KMS-11 (cell line): ENCODE measurements around the gene STX12.

ENCODE experiments used
- H2AFZ ChIP-seq: fragments of 200-600 bp; sonication (generic); 2 replicates; pipeline ENCODE4 v1.6.1; 2016; ENCODE audit warnings: antibody characterized with exemption, mixed run types, low read depth
- H3K27ac ChIP-seq: fragments of 200-600 bp; sonication (generic); 2 replicates; pipeline ENCODE4 v1.6.1; 2016; ENCODE audit warnings: mild to moderate bottlenecking, mixed run types
- H3K27me3 ChIP-seq: fragments of 200-600 bp; sonication (generic); 2 replicates; pipeline ENCODE4 v1.6.1; 2017; ENCODE audit warnings: mild to moderate bottlenecking, low read depth, mixed run types, moderate library complexity; ENCODE audit not compliant: insufficient read depth
- H3K36me3 ChIP-seq: fragments of 200-600 bp; sonication (generic); 2 replicates; pipeline ENCODE4 v1.6.1; 2017; ENCODE audit warnings: mild to moderate bottlenecking, mixed run types; ENCODE audit not compliant: insufficient read depth
- H3K4me1 ChIP-seq: fragments of 200-600 bp; sonication (generic); 2 replicates; pipeline ENCODE4 v1.6.1; 2016; ENCODE audit warnings: mild to moderate bottlenecking, low read depth, mixed run types; ENCODE audit not compliant: poor library complexity, severe bottlenecking
- H3K4me2 ChIP-seq: fragments of 200-600 bp; sonication (generic); 2 replicates; pipeline ENCODE4 v1.7.0; 2016; ENCODE audit warnings: mild to moderate bottlenecking, mixed run types
- H3K4me3 ChIP-seq: fragments of 200-600 bp; sonication (generic); IDR thresholded peaks from 2 replicates; pipeline ENCODE4 v1.6.1; 2017; ENCODE audit warnings: low read depth, low read length, mixed read lengths; ENCODE audit not compliant: insufficient read depth
- H3K79me2 ChIP-seq: fragments of 200-600 bp; sonication (generic); 2 replicates; pipeline ENCODE4 v1.6.1; 2016; ENCODE audit warnings: low read depth, mixed run types; ENCODE audit not compliant: insufficient read depth
- H3K9ac ChIP-seq: fragments of 200-600 bp; sonication (generic); 2 replicates; pipeline ENCODE4 v1.6.1; 2016; ENCODE audit warnings: mild to moderate bottlenecking, mixed run types
- H4K20me1 ChIP-seq: fragments of 200-600 bp; sonication (generic); 2 replicates; pipeline ENCODE4 v1.6.1; 2016; ENCODE audit warnings: mild to moderate bottlenecking, mixed run types; ENCODE audit not compliant: insufficient read depth
- CTCF ChIP-seq: fragments of 200-600 bp; sonication (generic); conservative IDR thresholded peaks from 2 replicates; pipeline ENCODE4 v1.6.1; 2017; ENCODE audit warnings: low read depth, mild to moderate bottlenecking, antibody characterized with exemption, low read length, moderate library complexity, mixed read lengths

Gene STX12

GRCh38 chr1:27872059-27872801 is 99.2 kb downstream of the STX12 start, which contains the start of gene THEMIS2:
Gene THEMIS2 (plus strand): TSS chr1:27872544. CDS start chr1:27872572, 28 bp downstream.
- no peaks in the 10 kb centered on the region for H3K27me3 ChIP-seq
- peak within 1 kb of the TSS; percentile 66 for H2AFZ ChIP-seq
- peaks cover 44% of the 10 kb centered on the region for H3K4me1 ChIP-seq
- H3K79me2 ChIP-seq = peaks cover 27% of the 10 kb centered on the region; the same call in 1 of the 2 replicates
- peak within 1 kb of the TSS; percentile 67 for H3K9ac ChIP-seq
- peak within 1 kb of the TSS; percentile 22 for H3K27ac ChIP-seq
- no peak for TF ChIP-seq CTCF
- H3K4me2 ChIP-seq = peak within 1 kb of the TSS; percentile 56
- no peaks in the 10 kb centered on the region for H3K36me3 ChIP-seq
- no peaks in the 10 kb centered on the region for H4K20me1 ChIP-seq
- H3K4me3 ChIP-seq = peak within 1 kb of the TSS; percentile 86

DNA sequence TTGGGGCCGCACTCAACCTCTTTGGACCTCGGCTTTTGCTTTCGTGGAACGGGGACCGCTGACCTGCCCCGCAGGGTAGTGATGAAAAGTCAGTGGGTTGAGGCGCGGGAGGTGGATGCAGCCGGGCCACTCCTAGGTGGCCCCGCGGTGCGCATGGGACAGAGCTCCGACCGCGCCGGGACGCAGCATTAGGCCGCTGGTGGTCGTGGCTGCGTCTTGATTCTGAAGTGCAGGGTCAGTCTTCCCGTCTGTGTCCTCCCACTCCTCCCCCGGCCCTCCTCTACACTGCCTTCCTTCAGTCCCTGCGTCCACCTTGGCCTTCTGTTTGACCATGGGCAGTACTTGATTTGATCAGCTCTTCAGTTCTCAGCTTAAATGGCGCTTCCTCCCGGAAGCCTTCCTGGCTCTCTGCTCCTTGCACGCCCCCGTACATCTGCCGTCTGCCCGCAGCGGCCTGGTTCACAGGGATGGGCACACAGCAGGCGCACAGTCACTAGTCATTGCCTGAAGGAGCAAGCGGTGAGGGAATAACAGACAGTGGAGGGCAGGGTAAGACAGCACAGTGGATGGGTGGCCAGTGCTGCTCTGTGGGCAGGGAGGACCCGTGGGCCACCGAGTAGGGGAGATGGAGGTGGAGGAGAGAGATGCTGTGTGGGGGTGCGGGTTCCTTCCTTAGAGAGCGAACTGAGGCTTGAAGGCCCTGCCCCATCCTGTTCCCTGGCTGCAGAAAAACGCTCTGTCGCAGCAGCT is 100.0 kb downstream of the STX12 start:
- Histone ChIP-seq H3K4me1 (peaks cover 52% of the 10 kb centered on the region), H3K4me3 (peak overlapping the region; percentile 86), H3K9ac (peak overlapping the region; percentile 67), H3K27me3 (no peaks in the 10 kb centered on the region), H3K27ac (peak overlapping the region; percentile 22), H3K4me2 (peak overlapping the region; percentile 56), H3K36me3 (no peaks in the 10 kb centered on the region), H4K20me1 (no peaks in the 10 kb centered on the region), H3K79me2 (peaks cover 27% of the 10 kb centered on the region; the same call in 1 of the 2 replicates), H2AFZ (peak overlapping the region; percentile 66)
- no peak for TF ChIP-seq CTCF

DNA sequence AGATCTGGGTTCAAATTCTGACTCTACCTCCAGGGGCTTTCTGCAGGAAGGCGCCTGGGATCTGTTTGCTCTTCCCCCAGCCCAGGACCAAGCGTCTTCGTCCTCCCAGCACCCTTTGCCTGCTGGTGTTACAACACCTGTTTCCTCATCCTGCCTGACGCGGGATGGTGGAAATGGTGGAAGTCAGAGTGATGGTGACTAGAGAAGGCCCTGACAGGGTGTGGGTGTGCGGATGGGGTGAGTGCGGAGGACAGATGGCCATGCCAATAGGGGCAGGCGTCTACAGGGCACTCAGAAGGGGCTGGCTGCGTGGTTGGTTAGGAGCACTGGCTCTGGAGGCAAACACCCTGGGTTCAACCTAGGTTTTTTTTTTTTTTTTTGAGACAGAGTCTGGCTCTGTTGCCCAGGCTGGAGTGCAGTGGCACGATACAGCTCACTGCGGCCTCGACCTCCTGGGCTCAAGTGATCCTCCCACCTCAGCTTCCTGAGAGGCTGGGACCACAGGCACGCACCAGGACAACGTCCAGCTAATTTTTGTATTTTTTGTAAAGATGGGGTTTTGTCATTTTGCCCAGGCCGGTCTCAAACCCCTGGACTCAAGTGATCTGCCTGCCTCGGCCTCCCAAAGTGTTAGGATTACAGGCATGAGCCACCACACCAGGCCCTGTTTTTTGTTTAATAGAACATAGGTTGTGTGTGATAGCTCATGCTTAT is 100.8 kb downstream of the STX12 start:
- Histone ChIP-seq H3K27ac (peak overlapping the region; percentile 83; the same call in 1 of the 2 replicates), H3K27me3 (no peaks in the 10 kb centered on the region), H3K79me2 (peaks cover 27% of the 10 kb centered on the region; the same call in 1 of the 2 replicates), H3K4me3 (no peak overlapping the region), H4K20me1 (no peaks in the 10 kb centered on the region), H3K4me1 (peaks cover 60% of the 10 kb centered on the region), H3K36me3 (no peaks in the 10 kb centered on the region), H3K4me2 (peak overlapping the region; percentile 56), H3K9ac (peak overlapping the region; percentile 67; the same call in 1 of the 2 replicates), H2AFZ (no peak overlapping the region)
- TF ChIP-seq CTCF = no peak
